ENCODE results near the gene HRH2.
"Not testable (repeated sequence)": the region's sequence is repeated elsewhere in the genome, so short reads cannot be mapped to it uniquely, and the experiment has no call there.

HRH2 gene

GRCh38 chr5:175714479-175715085 lies 56.7 kb downstream of the HRH2 start:
- no peak for DNase-seq (ENCODE audit: low spot score)

GRCh38 chr5:175715627-175716522 lies 58.0 kb downstream of the HRH2 start:
- no peak for DNase-seq (ENCODE audit: low spot score)

- no peak for DNase-seq (ENCODE audit: low spot score)
Observed at GRCh38 chr5:175717837-175718236, 60.0 kb downstream of the HRH2 start.

GRCh38 chr5:175718401-175719108 lies 60.7 kb downstream of the HRH2 start:
- DNase-seq (ENCODE audit: low spot score) = no peak

- not testable (repeated sequence) for DNase-seq (ENCODE audit: low spot score)
Observed at GRCh38 chr5:175719109-175719432, 61.2 kb downstream of the HRH2 start.

GRCh38 chr5:175724314-175725275 lies 66.7 kb downstream of the HRH2 start:
- DNase-seq (ENCODE audit: low spot score) = no peak

GRCh38 chr5:175728316-175728715 lies 70.4 kb downstream of the HRH2 start:
- no peak for DNase-seq (ENCODE audit: low spot score)

GRCh38 chr5:175728885-175729828 lies 71.3 kb downstream of the HRH2 start:
- DNase-seq (ENCODE audit: low spot score) = no peak

- peak; percentile 85 for DNase-seq (ENCODE audit: low spot score)
Observed at GRCh38 chr5:175729829-175730277, 72.0 kb downstream of the HRH2 start.

- DNase-seq (ENCODE audit: low spot score) = no peak
Observed at GRCh38 chr5:175731172-175731571, 73.3 kb downstream of the HRH2 start.

GRCh38 chr5:175731756-175732465 lies 74.0 kb downstream of the HRH2 start:
- DNase-seq (ENCODE audit: low spot score) = no peak

- DNase-seq (ENCODE audit: low spot score) = no peak
Observed at GRCh38 chr5:175733017-175733416, 75.1 kb downstream of the HRH2 start.

- no peak for DNase-seq (ENCODE audit: low spot score)
Observed at GRCh38 chr5:175734016-175734415, 76.1 kb downstream of the HRH2 start.

- no peak for DNase-seq (ENCODE audit: low spot score)
Observed at GRCh38 chr5:175734501-175734900, 76.6 kb downstream of the HRH2 start.

- no peak for DNase-seq (ENCODE audit: low spot score)
Observed at GRCh38 chr5:175735701-175736100, 77.8 kb downstream of the HRH2 start.

- no peak for DNase-seq (ENCODE audit: low spot score)
Observed at GRCh38 chr5:175736652-175737051, 78.8 kb downstream of the HRH2 start.

GRCh38 chr5:175737481-175737880 lies 79.6 kb downstream of the HRH2 start:
- DNase-seq (ENCODE audit: low spot score) = no peak

GRCh38 chr5:175738126-175738525 lies 80.3 kb downstream of the HRH2 start:
- DNase-seq (ENCODE audit: low spot score) = no peak

GRCh38 chr5:175738602-175739133 lies 80.8 kb downstream of the HRH2 start:
- DNase-seq (ENCODE audit: low spot score) = no peak

- no peak for DNase-seq (ENCODE audit: low spot score)
Observed at GRCh38 chr5:175740014-175740413, 82.1 kb downstream of the HRH2 start.

Measured in pons (tissue), 1 donor.